T-helper 22 cell (primary cell): ENCODE measurements around the gene GTF2IRD1.
"Not testable (repeated sequence)": the region's sequence is repeated elsewhere in the genome, so short reads cannot be mapped to it uniquely, and the experiment has no call there.

Source experiments
- DNase-seq: peaks from one replicate; pipeline ENCODE4 v3.0.0-alpha.2; 2020; ENCODE audit warnings: low read depth

GTF2IRD1 gene

GRCh38 chr7:74493295-74493694, 39.6 kb downstream of the GTF2IRD1 start:
- no peak for DNase-seq

DNA sequence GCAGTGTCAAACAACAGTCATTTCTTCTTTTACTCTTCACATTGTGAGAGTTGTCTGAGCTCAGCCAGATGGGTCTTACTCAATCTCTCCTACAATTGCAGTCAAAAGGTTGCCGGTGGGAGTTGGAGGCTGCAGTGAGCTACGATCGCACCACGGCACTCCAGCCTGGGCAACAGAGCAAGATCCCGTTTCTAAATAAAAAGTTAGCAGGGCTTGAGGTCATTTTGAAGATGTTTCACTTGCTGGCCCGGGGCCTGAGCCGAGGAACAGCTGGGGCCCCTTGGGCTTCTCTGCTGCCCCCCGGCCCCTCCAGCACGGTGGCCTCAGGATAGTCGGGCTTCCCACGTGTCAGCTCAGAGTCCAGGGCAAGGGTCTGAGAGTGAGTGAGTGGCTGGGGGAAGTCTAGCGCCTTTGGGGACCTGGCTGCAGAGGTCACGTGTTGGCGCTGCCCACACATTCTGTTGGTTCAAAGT, 40.4 kb downstream of the GTF2IRD1 start:
- no peak for DNase-seq

DNA sequence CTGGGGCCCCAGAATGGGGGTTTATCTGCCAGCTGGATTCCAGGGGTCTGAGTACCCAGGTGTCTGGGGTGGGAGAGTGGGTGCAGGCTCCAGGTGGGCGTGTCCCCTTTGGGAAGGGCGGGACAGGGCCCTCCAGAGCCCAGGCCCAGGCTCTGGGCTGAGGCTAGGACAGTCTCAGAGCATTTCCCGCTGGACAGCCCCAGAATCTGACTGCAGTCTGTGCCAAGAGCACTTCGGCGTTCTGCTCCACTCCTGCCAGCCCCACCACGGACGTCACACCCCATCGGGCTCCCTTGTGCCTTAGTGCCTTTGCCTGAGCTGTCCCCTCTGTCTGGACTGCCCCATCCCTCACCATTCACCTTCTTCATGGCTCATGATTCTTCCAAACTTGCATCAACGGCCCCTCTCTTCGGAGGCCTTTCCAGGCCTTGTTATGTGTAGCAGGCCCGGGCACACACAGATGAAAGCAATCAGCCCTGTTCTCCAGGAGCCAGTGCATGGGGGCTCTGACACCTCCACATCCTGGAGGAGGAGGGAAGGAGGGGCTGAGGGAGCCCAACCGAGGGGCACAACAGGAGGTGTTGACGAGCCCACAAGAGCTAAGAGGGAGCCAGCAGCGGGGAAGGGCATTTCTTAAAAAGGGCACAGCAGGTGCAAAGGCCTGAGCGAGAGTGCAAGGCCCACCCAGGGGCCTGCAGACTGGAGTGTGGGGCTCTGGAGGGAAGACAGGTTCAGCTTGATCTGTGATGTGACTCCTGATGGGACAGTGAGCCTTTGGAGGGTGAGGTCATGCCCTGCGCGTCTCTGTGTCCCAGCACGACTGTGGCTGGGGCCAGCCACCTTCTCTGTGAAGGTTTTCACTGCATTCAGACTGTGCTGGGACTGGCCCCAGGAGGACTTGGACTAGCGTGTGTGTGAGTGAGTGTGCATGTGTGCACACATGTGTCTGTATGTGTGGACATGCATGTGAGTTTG, 41.7 kb downstream of the GTF2IRD1 start:
- DNase-seq: no peak

GRCh38 chr7:74496272-74496671, 42.6 kb downstream of the GTF2IRD1 start:
- DNase-seq: no peak

- not testable (repeated sequence) for DNase-seq
These were observed 43.1 kb downstream of the GTF2IRD1 start for GRCh38 chr7:74496773-74497172.

DNA sequence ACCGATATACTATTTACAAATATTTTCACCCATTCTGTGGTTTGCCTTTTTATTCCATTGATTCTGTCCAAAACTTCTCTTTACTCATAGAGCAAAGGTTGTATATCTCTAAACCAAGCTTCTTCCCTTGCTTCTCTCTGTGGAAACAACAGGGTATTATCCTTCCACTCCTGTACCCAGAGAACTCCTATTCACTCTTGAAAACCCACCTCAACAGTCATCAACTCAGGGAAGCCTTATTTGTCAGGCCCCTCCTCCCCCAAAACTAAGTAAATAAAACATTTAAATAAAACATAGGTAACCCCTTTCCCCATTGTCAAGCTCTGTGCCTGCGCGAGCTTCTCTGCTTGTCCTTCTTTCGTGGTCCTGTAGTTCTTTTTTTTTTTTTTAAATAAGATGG, 44.6 kb downstream of the GTF2IRD1 start:
- no peak for DNase-seq

- DNase-seq: no peak
These were observed 45.5 kb downstream of the GTF2IRD1 start for GRCh38 chr7:74498996-74499834.

- no peak for DNase-seq
These were observed 46.2 kb downstream of the GTF2IRD1 start for GRCh38 chr7:74499835-74500388.

GRCh38 chr7:74501298-74501697, 47.6 kb downstream of the GTF2IRD1 start:
- no peak for DNase-seq

GRCh38 chr7:74502216-74502891, 48.6 kb downstream of the GTF2IRD1 start:
- DNase-seq: no peak

- DNase-seq: no peak
These were observed 49.4 kb downstream of the GTF2IRD1 start for GRCh38 chr7:74503061-74503460.

DNA sequence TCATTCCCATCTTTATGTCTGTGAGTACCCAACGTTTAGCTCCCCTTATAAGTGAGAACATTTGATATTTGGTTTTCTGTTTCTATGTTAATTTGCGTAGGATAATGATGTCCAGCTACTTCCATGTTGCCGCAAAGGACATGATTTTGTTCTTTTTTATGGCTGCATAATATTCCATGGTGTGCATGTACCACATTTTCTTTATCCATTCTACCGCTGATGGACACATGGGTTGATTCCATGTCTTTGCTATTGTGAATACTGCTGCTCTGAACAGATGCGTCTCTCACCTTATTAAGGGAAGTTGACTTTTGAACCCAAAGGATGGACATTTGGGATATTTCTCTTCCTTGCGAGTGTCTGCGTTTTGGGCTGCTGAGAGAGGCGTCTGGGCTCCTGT, 50.2 kb downstream of the GTF2IRD1 start:
- no peak for DNase-seq

GRCh38 chr7:74505471-74506324, 52.0 kb downstream of the GTF2IRD1 start:
- DNase-seq: no peak

DNA sequence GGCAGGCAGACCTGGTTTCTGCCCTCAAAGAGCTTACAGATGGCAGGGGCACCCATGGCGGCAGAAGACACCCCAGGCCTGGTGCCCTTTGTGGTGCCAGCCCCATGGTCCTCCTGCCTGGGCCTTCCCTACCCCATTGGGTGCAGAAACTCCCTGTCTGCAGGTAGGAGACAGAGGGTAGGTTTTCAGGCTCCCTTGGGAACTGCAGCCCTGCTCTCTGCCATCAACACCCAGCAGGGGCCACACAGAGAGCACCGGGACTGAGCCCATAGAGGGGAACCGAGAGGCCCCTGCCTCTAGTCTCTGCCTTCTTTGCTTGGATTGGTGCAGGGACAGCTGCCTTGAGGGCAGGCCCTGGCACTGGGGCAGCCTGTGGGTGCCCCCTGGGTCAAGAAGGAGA, 52.6 kb downstream of the GTF2IRD1 start:
- DNase-seq: no peak

DNA sequence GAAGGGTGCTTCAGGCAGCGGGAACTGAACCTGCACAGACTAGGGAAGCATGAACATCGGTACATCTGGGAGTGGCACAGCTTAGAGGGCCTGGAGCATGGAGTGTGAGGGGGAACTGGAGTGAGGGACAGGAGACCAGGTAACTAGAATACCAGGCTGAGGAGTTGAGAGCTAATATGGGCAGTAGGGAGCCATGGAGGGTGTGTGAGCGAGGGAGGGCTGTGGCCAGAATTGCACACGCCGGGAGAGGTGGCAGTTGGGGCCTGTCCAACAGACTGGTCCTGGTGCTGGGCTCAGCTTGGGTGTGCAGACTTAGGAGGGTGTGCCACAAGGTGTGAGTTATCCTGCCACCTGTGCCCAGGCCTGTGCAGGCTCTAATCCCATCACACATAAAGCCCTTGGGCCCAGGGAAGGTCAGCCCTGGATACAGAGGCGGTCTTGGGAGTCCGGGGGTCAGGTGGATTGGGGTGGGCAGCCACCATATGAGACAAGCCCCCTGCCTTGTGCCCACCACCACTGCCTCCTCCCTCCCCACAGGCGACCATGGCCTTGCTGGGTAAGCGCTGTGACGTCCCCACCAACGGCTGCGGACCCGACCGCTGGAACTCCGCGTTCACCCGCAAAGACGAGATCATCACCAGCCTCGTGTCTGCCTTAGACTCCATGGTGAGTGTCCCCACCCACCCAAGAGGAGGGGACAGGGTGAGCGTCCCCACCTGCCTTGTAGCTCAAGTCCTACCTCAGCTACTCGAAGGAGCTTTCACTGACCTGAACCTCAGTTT, 54.0 kb downstream of the GTF2IRD1 start:
- no peak for DNase-seq

DNA sequence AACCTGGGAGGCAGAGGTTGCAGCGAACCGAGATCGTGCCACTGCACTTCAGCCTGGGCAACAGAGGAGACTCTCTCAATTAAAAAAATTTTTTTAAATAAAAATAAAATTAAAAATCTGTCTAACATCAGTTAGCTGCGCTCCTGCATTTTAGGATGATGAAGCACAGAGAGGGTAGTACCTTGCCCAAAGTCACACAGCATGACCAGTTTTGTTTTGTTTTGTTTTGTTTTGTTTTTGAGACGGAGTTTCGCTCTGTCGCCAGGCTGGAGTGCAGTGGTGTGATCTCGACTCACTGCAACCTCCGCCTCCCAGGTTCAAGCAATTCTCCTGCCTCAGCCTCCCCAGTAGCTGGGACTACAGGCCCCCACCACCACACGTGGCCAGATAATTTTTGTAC, 55.7 kb downstream of the GTF2IRD1 start:
- not testable (repeated sequence) for DNase-seq

DNA sequence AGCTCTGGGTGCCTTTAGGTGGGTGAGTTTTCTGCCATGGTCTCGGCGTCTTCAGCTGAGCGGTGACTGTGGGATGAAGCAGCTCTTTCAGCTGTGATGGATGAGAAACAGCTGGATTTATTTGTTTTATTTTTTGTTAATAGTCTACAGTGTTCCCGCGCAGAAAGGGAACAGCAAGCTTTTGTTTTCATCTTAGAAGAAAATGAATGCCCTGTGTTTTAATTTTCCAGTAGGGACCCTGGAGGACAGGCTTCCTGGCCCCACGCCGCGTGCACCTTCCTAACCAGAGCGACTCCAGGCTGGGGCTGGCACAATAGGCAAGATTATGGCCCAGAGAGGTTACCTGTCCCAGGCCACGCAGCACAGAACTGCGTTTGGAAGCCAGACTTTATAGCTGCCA, 57.6 kb downstream of the GTF2IRD1 start:
- DNase-seq: no peak

DNA sequence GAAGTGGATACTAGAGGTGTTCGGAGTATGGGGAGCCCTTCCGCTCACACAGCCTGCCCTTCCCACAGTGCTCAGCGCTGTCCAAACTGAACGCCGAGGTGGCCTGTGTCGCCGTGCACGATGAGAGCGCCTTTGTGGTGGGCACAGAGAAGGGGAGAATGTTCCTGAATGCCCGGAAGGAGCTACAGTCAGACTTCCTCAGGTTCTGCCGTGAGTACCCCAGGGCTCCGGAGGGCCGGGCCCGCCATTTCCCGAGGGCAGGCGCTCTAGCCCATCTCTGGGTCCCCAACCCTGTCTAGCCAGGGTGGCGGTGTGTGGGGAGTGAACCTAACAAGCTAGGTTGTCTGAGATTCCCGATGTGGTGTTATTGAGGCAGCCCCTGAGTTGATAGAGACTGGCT, 59.1 kb downstream of the GTF2IRD1 start:
- no peak for DNase-seq

- no peak for DNase-seq
These were observed 60.5 kb downstream of the GTF2IRD1 start for GRCh38 chr7:74514131-74514591.

GRCh38 chr7:74515276-74515675, 61.6 kb downstream of the GTF2IRD1 start:
- no peak for DNase-seq
